GM23248 (cell line): ENCODE data around the gene UPF2.

Experiments
- EZH2 ChIP-seq: fragments of 200-600 bp; sonication (generic); IDR thresholded peaks from 2 replicates; pipeline ENCODE4 v1.6.1; 2018; ENCODE audit warnings: antibody characterized with exemption, mild to moderate bottlenecking; ENCODE audit not compliant: insufficient read depth, poor library complexity, severe bottlenecking
- EZH2phosphoT487 ChIP-seq: fragments of 200-600 bp; sonication (generic); IDR thresholded peaks from 2 replicates; pipeline ENCODE4 v1.6.1; 2018; ENCODE audit warnings: antibody characterized with exemption, moderate library complexity, mild to moderate bottlenecking, low read depth; ENCODE audit not compliant: insufficient read depth

GRCh38 chr10:11895598-11895997, 147.0 kb downstream of the UPF2 start:
- TF ChIP-seq EZH2phosphoT487 (no peak), EZH2 (no peak)
